Smooth muscle cell (in vitro differentiated cells): ENCODE measurements around the gene WWOX. TPM values are rescaled to one million over a fixed set of nuclear protein-coding genes. Genes with fewer than 3 reads are reported as not detected.
"Not testable (repeated sequence)": the region's sequence is repeated elsewhere in the genome, so short reads cannot be mapped to it uniquely, and the experiment has no call there.

Source experiments
- DNase-seq: peaks from one replicate; lab custom pipeline; 2025; ENCODE audit not compliant: unreplicated experiment; lab: John Stamatoyannopoulos, UW
- H2AFZ ChIP-seq: fragments of 200-600 bp; sonication (generic); 2 replicates; pipeline ENCODE4 v1.6.0; 2016; ENCODE audit warnings: antibody characterized with exemption, low read depth, mild to moderate bottlenecking
- H3F3A ChIP-seq: fragments of 200-600 bp; sonication (generic); 2 replicates; pipeline ENCODE4 v1.6.0; 2017; ENCODE audit warnings: antibody characterized with exemption, low read depth
- H3K27ac ChIP-seq: fragments of 200-600 bp; sonication (generic); 2 replicates; pipeline ENCODE4 v1.5.1; 2016; ENCODE audit warnings: low read depth, mild to moderate bottlenecking
- H3K27me3 ChIP-seq: fragments of 200-600 bp; sonication (generic); 2 replicates; pipeline ENCODE4 v1.6.1; 2016; ENCODE audit warnings: low read depth, mild to moderate bottlenecking
- H3K36me3 ChIP-seq: fragments of 200-600 bp; sonication (generic); 2 replicates; pipeline ENCODE4 v1.5.1; 2016; ENCODE audit warnings: low read depth
- H3K4me1 ChIP-seq: fragments of 200-600 bp; sonication (generic); 2 replicates; pipeline ENCODE4 v1.5.1; 2016; ENCODE audit warnings: low read depth
- H3K4me2 ChIP-seq: fragments of 200-600 bp; sonication (generic); 2 replicates; pipeline ENCODE4 v1.6.0; 2016; ENCODE audit warnings: mild to moderate bottlenecking
- H3K4me3 ChIP-seq: fragments of 200-600 bp; sonication (generic); 2 replicates; pipeline ENCODE4 v1.5.1; 2016; ENCODE audit warnings: mild to moderate bottlenecking
- H3K79me2 ChIP-seq: fragments of 200-600 bp; sonication (generic); 2 replicates; pipeline ENCODE4 v1.6.0; 2016; ENCODE audit warnings: low read depth, mild to moderate bottlenecking
- H3K9ac ChIP-seq: fragments of 200-600 bp; sonication (generic); 2 replicates; pipeline ENCODE4 v1.6.0; 2016; ENCODE audit warnings: low read depth
- H3K9me3 ChIP-seq: fragments of 200-600 bp; sonication (generic); replicated peaks from 2 replicates; pipeline ENCODE4 v1.5.1; 2016; ENCODE audit warnings: low read depth
- H4K20me1 ChIP-seq: fragments of 200-600 bp; sonication (generic); 2 replicates; pipeline ENCODE4 v1.6.0; 2016; ENCODE audit warnings: low read depth
- WGBS: methylation state at CpG from one replicate; pipeline ENCODE4 v1.1.7; 2016; ENCODE audit warnings: low lambda C conversion rate; 5-methylcytosine and 5-hydroxymethylcytosine counted together
- polyA plus RNA-seq: library from polyadenylated mRNA; unstranded; fragments of >200 nt; fragmentation: Nextera tagmentation; extraction: Ambion mirVana; gene quantifications from 2 replicates; pipeline ENCODE4 v1.2.1, GENCODE V29; 2016
- total RNA-seq: library from RNA; depleted of rRNA; stranded (reverse); fragments of >200 nt; gene quantifications from 2 replicates; pipeline ENCODE4 v1.2.3, GENCODE V29; 2014
- TF ChIP-seq, protein P1 (sequence below): fragments of 200-600 bp; sonication (generic); IDR thresholded peaks from 2 replicates; pipeline ENCODE4 v1.5.1; 2017; ENCODE audit warnings: borderline replicate concordance, mild to moderate bottlenecking, antibody characterized with exemption; ENCODE audit not compliant: insufficient read depth, poor library complexity, severe bottlenecking

WWOX gene
- total and polyA plus RNA-seq, 2 experiments from 2014 or later: 7.5 to 14.0 TPM

DNA sequence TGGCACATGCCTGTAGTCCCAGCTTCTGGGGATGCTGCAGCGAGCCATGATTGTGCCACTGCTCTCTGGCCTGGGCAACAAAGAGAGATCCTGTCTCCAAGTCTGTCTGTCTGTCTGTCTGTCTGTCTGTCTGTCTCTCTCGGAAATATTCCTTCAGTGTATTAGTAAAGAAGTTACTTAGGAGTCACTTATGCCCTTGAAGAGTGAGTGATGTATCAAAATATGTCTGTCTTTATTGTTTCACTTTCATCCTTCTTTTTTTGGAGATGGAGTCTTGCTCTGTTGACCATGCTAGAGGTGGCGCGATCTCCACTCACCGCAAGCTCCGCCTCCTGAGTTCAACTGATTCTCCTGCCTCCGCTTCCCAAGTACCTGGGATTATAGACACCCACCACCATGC lies 410.5 kb downstream of the WWOX start:
- Histone ChIP-seq H3K9ac (no peak overlapping the region), H4K20me1 (no peaks in the 10 kb centered on the region), H3K4me2 (no peak overlapping the region), H3F3A (no peaks in the 10 kb centered on the region), H3K9me3 (no peaks in the 10 kb centered on the region), H2AFZ (no peak overlapping the region), H3K27me3 (no peaks in the 10 kb centered on the region), H3K4me3 (no peak overlapping the region), H3K27ac (no peak overlapping the region), H3K4me1 (peaks cover 12% of the 10 kb centered on the region), H3K36me3 (no peaks in the 10 kb centered on the region), H3K79me2 (no peaks in the 10 kb centered on the region)
- TF ChIP-seq, protein P1, sequence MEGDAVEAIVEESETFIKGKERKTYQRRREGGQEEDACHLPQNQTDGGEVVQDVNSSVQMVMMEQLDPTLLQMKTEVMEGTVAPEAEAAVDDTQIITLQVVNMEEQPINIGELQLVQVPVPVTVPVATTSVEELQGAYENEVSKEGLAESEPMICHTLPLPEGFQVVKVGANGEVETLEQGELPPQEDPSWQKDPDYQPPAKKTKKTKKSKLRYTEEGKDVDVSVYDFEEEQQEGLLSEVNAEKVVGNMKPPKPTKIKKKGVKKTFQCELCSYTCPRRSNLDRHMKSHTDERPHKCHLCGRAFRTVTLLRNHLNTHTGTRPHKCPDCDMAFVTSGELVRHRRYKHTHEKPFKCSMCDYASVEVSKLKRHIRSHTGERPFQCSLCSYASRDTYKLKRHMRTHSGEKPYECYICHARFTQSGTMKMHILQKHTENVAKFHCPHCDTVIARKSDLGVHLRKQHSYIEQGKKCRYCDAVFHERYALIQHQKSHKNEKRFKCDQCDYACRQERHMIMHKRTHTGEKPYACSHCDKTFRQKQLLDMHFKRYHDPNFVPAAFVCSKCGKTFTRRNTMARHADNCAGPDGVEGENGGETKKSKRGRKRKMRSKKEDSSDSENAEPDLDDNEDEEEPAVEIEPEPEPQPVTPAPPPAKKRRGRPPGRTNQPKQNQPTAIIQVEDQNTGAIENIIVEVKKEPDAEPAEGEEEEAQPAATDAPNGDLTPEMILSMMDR: no peak
- 98% methylated on average over 7 of the region's 7 CpGs for WGBS
- DNase-seq: no peak

DNA sequence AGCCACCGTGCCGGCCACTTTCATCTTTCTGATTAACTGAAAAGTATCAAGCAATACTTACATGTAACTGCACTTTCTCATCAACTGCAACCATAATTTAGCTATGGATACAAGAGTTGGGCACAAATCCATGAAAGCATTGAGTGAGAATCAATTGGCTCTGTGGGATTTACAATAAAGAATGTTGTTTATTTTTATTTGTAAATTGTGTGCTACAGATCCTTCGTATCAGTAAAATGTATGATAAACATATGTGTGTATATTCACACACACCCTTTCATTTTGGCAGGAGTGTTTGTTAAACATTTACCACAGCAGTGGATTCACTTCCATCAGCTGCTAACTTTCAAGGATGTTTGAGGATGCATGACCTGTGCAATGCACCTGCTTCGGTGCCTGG lies 411.0 kb downstream of the WWOX start:
- H3K27ac ChIP-seq: no peak overlapping the region
- no peaks in the 10 kb centered on the region for H3K79me2 ChIP-seq
- H3K9me3 ChIP-seq: no peaks in the 10 kb centered on the region
- no peaks in the 10 kb centered on the region for H3K27me3 ChIP-seq
- peaks cover 6% of the 10 kb centered on the region for H3K4me1 ChIP-seq
- no peaks in the 10 kb centered on the region for H3F3A ChIP-seq
- TF ChIP-seq, protein P1: no peak
- H3K4me3 ChIP-seq: no peak overlapping the region
- DNase-seq: no peak
- H3K9ac ChIP-seq: no peak overlapping the region
- no peaks in the 10 kb centered on the region for H3K36me3 ChIP-seq
- H2AFZ ChIP-seq: no peak overlapping the region
- no peaks in the 10 kb centered on the region for H4K20me1 ChIP-seq
- no peak overlapping the region for H3K4me2 ChIP-seq
- WGBS: 97% methylated on average over 4 of the region's 4 CpGs

DNA sequence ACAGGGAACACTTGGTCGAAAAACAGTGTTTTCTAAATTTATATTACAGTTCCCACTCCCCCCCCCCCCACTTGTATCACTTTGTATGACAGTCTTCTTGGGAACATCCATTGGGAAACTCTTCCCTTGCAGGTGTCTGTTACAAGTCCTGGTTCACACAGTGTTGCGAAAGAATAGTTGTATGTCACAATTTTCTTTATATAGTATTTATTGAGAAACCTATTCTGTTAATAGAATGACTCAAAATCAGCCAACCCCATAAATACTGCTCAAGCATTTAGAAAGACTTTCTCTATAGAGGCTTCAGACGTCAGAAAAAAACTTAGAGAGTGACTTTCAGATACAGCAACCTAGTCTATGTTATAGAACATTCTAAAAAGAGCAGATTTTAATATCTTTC lies 414.4 kb downstream of the WWOX start:
- no peak overlapping the region for H3K4me2 ChIP-seq
- TF ChIP-seq, protein P1: no peak
- no peak overlapping the region for H3K27ac ChIP-seq
- H3K36me3 ChIP-seq: no peaks in the 10 kb centered on the region
- no peak overlapping the region for H2AFZ ChIP-seq
- peaks cover 11% of the 10 kb centered on the region for H3K27me3 ChIP-seq
- no peak overlapping the region for H3K9ac ChIP-seq
- no peak overlapping the region for H3K4me3 ChIP-seq
- H3K79me2 ChIP-seq: no peaks in the 10 kb centered on the region
- H3F3A ChIP-seq: no peaks in the 10 kb centered on the region
- WGBS: 78% methylated on average over 3 of the region's 3 CpGs
- no peaks in the 10 kb centered on the region for H3K4me1 ChIP-seq
- no peaks in the 10 kb centered on the region for H3K9me3 ChIP-seq
- H4K20me1 ChIP-seq: no peaks in the 10 kb centered on the region
- DNase-seq: no peak

DNA sequence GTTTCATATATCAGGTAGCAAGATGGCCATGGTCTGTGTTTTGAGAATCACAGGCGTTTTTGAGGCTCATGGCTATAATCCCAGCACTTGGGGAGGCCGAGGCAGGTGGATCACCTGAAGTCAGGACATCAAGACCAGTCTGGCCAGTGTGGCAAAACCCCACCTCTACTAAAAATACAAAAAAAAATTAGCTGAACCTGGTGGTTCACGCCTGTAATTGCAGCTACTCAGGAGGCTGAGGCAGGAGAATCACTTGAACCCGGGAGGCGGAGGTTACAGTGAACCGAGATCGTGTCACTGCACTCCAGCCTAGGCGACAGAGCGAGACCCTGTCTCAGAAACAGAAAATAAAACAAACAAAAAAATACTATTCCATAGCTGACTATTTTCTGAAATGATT lies 415.4 kb downstream of the WWOX start:
- peaks cover 11% of the 10 kb centered on the region for H3K27me3 ChIP-seq
- not testable (repeated sequence) for H3F3A ChIP-seq, H2AFZ ChIP-seq, H3K27ac ChIP-seq, H3K36me3 ChIP-seq, H3K4me3 ChIP-seq, DNase-seq, H3K4me2 ChIP-seq, H3K9me3 ChIP-seq, H3K9ac ChIP-seq, H3K4me1 ChIP-seq, H3K79me2 ChIP-seq, H4K20me1 ChIP-seq
- WGBS: 96% methylated on average over 9 of the region's 9 CpGs
